Hepatocyte (in vitro differentiated cells): ENCODE results near the gene KIAA1671. TPM values are rescaled to one million over a fixed set of nuclear protein-coding genes. Genes with fewer than 3 reads are reported as not detected.

Source experiments
- DNase-seq: peaks from one replicate; pipeline ENCODE4 v3.0.0-alpha.2; 2016; ENCODE audit warnings: low spot score
- H2AFZ ChIP-seq: fragments of 200-600 bp; sonication (generic); 2 replicates; pipeline ENCODE4 v1.6.0; 2016; ENCODE audit warnings: antibody characterized with exemption, mild to moderate bottlenecking
- H3K27ac ChIP-seq: fragments of 200-600 bp; sonication (generic); 2 replicates; pipeline ENCODE4 v1.5.1; 2016; ENCODE audit warnings: mild to moderate bottlenecking
- H3K27me3 ChIP-seq: fragments of 200-600 bp; sonication (generic); 2 replicates; pipeline ENCODE4 v1.6.1; 2016
- H3K36me3 ChIP-seq: fragments of 200-600 bp; sonication (generic); replicated peaks from 2 replicates; pipeline ENCODE4 v1.5.1; 2016; ENCODE audit warnings: low read depth; ENCODE audit not compliant: insufficient read depth
- H3K4me1 ChIP-seq: fragments of 200-600 bp; sonication (generic); 2 replicates; pipeline ENCODE4 v1.5.1; 2016; ENCODE audit warnings: mild to moderate bottlenecking, moderate library complexity; ENCODE audit not compliant: insufficient read depth
- H3K4me2 ChIP-seq: fragments of 200-600 bp; sonication (generic); 2 replicates; pipeline ENCODE4 v1.6.0; 2016
- H3K4me3 ChIP-seq: fragments of 200-600 bp; sonication (generic); 2 replicates; pipeline ENCODE4 v1.5.1; 2016; ENCODE audit warnings: mild to moderate bottlenecking
- H3K79me2 ChIP-seq: fragments of 200-600 bp; sonication (generic); 2 replicates; pipeline ENCODE4 v1.6.0; 2017; ENCODE audit warnings: mild to moderate bottlenecking
- H3K9me2 ChIP-seq: fragments of 200-600 bp; sonication (generic); replicated peaks from 2 replicates; pipeline ENCODE4 v1.6.0; 2017; ENCODE audit warnings: mild to moderate bottlenecking; ENCODE audit not compliant: insufficient read depth
- H3K9me3 ChIP-seq: fragments of 200-600 bp; sonication (generic); 2 replicates; pipeline ENCODE4 v1.5.1; 2016; ENCODE audit warnings: low read depth, mild to moderate bottlenecking
- H4K20me1 ChIP-seq: fragments of 200-600 bp; sonication (generic); 2 replicates; pipeline ENCODE4 v1.6.0; 2016; ENCODE audit warnings: mild to moderate bottlenecking; ENCODE audit not compliant: insufficient read depth, poor library complexity, severe bottlenecking
- EZH2 ChIP-seq: fragments of 200-600 bp; sonication (generic); IDR thresholded peaks from 2 replicates; pipeline ENCODE4 v1.6.1; 2016; ENCODE audit warnings: antibody characterized with exemption, mild to moderate bottlenecking, borderline replicate concordance
- EZH2phosphoT487 ChIP-seq: fragments of 200-600 bp; sonication (generic); IDR thresholded peaks from one replicate; pipeline ENCODE4 v1.6.1; 2018; ENCODE audit warnings: antibody characterized with exemption, mild to moderate bottlenecking, low read depth, moderate library complexity; ENCODE audit not compliant: unreplicated experiment, severe bottlenecking
- WGBS: methylation state at CpG from one replicate; pipeline ENCODE4 v1.1.6; 2016; ENCODE audit warnings: low lambda C conversion rate; ENCODE audit errors: missing lambda C conversion rate; 5-methylcytosine and 5-hydroxymethylcytosine counted together
- polyA plus RNA-seq: library from polyadenylated mRNA; unstranded; fragments of >200 nt; fragmentation: Nextera tagmentation; extraction: Ambion mirVana; gene quantifications from 2 replicates; pipeline ENCODE4 v1.2.1, GENCODE V29; 2016
- total RNA-seq: library from RNA; depleted of rRNA; stranded (reverse); fragments of >200 nt; gene quantifications from 2 replicates; pipeline ENCODE4 v1.2.3, GENCODE V29; 2014
- TF ChIP-seq, protein P1 (sequence below): fragments of 200-600 bp; sonication (generic); IDR thresholded peaks from 2 replicates; pipeline ENCODE4 v1.5.1; 2016; ENCODE audit warnings: antibody characterized with exemption, mild to moderate bottlenecking; ENCODE audit not compliant: poor library complexity

The KIAA1671 gene
- total and polyA plus RNA-seq, 2 experiments from 2014 or later, result 8.1 to 26.5 TPM

DNA sequence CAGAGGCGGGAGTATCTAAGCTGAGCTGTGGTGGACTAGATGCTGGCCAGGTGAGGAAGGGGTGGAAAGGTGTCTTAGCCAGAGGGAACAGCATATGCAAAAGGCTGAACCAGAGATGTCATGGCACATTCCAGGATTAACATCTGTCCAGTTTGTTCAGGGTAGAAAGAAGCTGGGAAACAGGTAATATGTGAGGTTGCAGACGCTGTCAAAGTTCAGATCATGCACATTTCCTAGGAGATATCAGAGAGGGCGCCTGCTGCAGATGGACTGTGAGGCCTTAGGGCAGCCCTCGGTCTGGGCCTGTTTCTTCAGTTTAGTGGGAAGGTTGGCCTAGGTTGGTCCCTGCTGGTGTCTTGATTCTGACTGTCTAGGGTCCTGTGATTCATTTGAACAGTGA is 149.5 kb downstream of the KIAA1671 start:
- no peak for DNase-seq
- H4K20me1 ChIP-seq, result no peaks in the 10 kb centered on the region
- no peaks in the 10 kb centered on the region for H3K9me2 ChIP-seq
- H3K4me2 ChIP-seq, result no peak overlapping the region
- no peaks in the 10 kb centered on the region for H3K36me3 ChIP-seq
- H3K27me3 ChIP-seq, result no peaks in the 10 kb centered on the region
- no peak overlapping the region for H3K4me3 ChIP-seq
- no peaks in the 10 kb centered on the region for H3K4me1 ChIP-seq
- no peaks in the 10 kb centered on the region for H3K9me3 ChIP-seq
- no peak overlapping the region for H3K27ac ChIP-seq
- no peak overlapping the region for H2AFZ ChIP-seq
- WGBS, result 92% methylated on average over 4 of the region's 4 CpGs
- TF ChIP-seq, protein P1, sequence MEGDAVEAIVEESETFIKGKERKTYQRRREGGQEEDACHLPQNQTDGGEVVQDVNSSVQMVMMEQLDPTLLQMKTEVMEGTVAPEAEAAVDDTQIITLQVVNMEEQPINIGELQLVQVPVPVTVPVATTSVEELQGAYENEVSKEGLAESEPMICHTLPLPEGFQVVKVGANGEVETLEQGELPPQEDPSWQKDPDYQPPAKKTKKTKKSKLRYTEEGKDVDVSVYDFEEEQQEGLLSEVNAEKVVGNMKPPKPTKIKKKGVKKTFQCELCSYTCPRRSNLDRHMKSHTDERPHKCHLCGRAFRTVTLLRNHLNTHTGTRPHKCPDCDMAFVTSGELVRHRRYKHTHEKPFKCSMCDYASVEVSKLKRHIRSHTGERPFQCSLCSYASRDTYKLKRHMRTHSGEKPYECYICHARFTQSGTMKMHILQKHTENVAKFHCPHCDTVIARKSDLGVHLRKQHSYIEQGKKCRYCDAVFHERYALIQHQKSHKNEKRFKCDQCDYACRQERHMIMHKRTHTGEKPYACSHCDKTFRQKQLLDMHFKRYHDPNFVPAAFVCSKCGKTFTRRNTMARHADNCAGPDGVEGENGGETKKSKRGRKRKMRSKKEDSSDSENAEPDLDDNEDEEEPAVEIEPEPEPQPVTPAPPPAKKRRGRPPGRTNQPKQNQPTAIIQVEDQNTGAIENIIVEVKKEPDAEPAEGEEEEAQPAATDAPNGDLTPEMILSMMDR, result no peak
- TF ChIP-seq EZH2phosphoT487, result no peak
- TF ChIP-seq EZH2, result no peak
- peaks cover 6% of the 10 kb centered on the region for H3K79me2 ChIP-seq

- TF ChIP-seq, protein P1, result no peak
- TF ChIP-seq EZH2phosphoT487 (no peak), EZH2 (no peak)
- Histone ChIP-seq H4K20me1 (no peaks in the 10 kb centered on the region), H3K9me2 (no peaks in the 10 kb centered on the region), H3K36me3 (no peaks in the 10 kb centered on the region), H3K27me3 (no peaks in the 10 kb centered on the region), H3K9me3 (no peaks in the 10 kb centered on the region), H3K27ac (no peak overlapping the region), H3K4me1 (no peaks in the 10 kb centered on the region), H3K4me3 (no peak overlapping the region), H3K4me2 (no peak overlapping the region), H3K79me2 (peaks cover 6% of the 10 kb centered on the region), H2AFZ (no peak overlapping the region)
- WGBS, result 88% methylated on average over 10 of the region's 10 CpGs
- no peak for DNase-seq
Observed at GRCh38 chr22:25102722-25103121, 150.2 kb downstream of the KIAA1671 start.

GRCh38 chr22:25104367-25104766 is 151.9 kb downstream of the KIAA1671 start:
- TF ChIP-seq, protein P1, result no peak
- no peak for TF ChIP-seq EZH2phosphoT487
- no peak for TF ChIP-seq EZH2
- Histone ChIP-seq H3K4me3 (no peak overlapping the region), H3K79me2 (peaks cover 7% of the 10 kb centered on the region), H3K9me2 (no peaks in the 10 kb centered on the region), H3K9me3 (no peaks in the 10 kb centered on the region), H4K20me1 (no peaks in the 10 kb centered on the region), H3K4me2 (no peak overlapping the region), H3K36me3 (no peaks in the 10 kb centered on the region), H3K27me3 (no peaks in the 10 kb centered on the region), H2AFZ (no peak overlapping the region), H3K4me1 (no peaks in the 10 kb centered on the region), H3K27ac (no peak overlapping the region)
- DNase-seq, result no peak
- WGBS, result 94% methylated on average over 6 of the region's 6 CpGs
